ENCODE results near the gene SLIT3.

GRCh38 chr5:168853972-168854371, 447.0 kb downstream of the SLIT3 start:
- no peak for TF ChIP-seq EZH2 (IDR thresholded peaks at IDR 0.05)
- TF ChIP-seq REST (IDR thresholded peaks at IDR 0.05; ENCODE audit: low read depth), result no peak
- no peak for TF ChIP-seq CTCF (IDR thresholded peaks at IDR 0.05 in 2 of 3, conservative IDR thresholded peaks at IDR 0.05 in 1 of 3; ENCODE audit: borderline replicate concordance in 1 of 3, insufficient read depth in 1 of 3, low read depth in 2 of 3, low read length in 2 of 3)
- no peak for TF ChIP-seq POLR2AphosphoS5 (IDR thresholded peaks at IDR 0.05; ENCODE audit: low read depth, low read length)
- TF ChIP-seq ZNF274 (IDR thresholded peaks at IDR 0.05; ENCODE audit: low read depth, low read length), result no peak
- no peak for TF ChIP-seq POLR2A (IDR thresholded peaks at IDR 0.05; ENCODE audit: borderline replicate concordance, extremely low read depth, insufficient read depth, insufficient read length)
- TF ChIP-seq TCF7L2 (IDR thresholded peaks at IDR 0.05; ENCODE audit: borderline replicate concordance, extremely low read depth, insufficient read depth, insufficient read length), result no peak
- no peak for TF ChIP-seq ZBTB33 (IDR thresholded peaks at IDR 0.05; ENCODE audit: extremely low read depth, insufficient replicate concordance, low read length)
- TF ChIP-seq RAD21 (IDR thresholded peaks at IDR 0.05; ENCODE audit: low read depth), result no peak
- TF ChIP-seq MAX (IDR thresholded peaks at IDR 0.05), result no peak
- TF ChIP-seq JUND (IDR thresholded peaks at IDR 0.05), result no peak
- no peak for TF ChIP-seq SP1 (IDR thresholded peaks at IDR 0.05; ENCODE audit: low read depth)

Measured in HCT116 (cell line).